Neural progenitor cell (in vitro differentiated cells): ENCODE measurements around the gene ARL3. TPM values are rescaled to one million over a fixed set of nuclear protein-coding genes. Genes with fewer than 3 reads are reported as not detected.

ENCODE experiments used
- DNase-seq: peaks from one replicate; pipeline ENCODE4 v3.0.0-alpha.2; 2016; ENCODE audit warnings: low spot score
- H2AFZ ChIP-seq: fragments of 200-600 bp; sonication (generic); replicated peaks from 2 replicates; pipeline ENCODE4 v1.6.1; 2016; ENCODE audit warnings: antibody characterized with exemption
- H3F3A ChIP-seq: fragments of 200-600 bp; sonication (generic); 2 replicates; pipeline ENCODE4 v1.6.1; 2016; ENCODE audit warnings: antibody characterized with exemption, low read depth
- H3K27ac ChIP-seq: fragments of 200-600 bp; sonication (generic); 2 replicates; pipeline ENCODE4 v1.5.1; 2016; ENCODE audit warnings: mild to moderate bottlenecking
- H3K27me3 ChIP-seq: fragments of 200-600 bp; sonication (generic); 2 replicates; pipeline ENCODE4 v1.6.1; 2016; ENCODE audit warnings: mild to moderate bottlenecking, moderate library complexity
- H3K36me3 ChIP-seq: fragments of 200-600 bp; sonication (generic); 2 replicates; pipeline ENCODE4 v1.5.1; 2016
- H3K4me1 ChIP-seq: fragments of 200-600 bp; sonication (generic); 2 replicates; pipeline ENCODE4 v1.6.1; 2016; ENCODE audit warnings: mixed run types
- H3K4me2 ChIP-seq: fragments of 200-600 bp; sonication (generic); 2 replicates; pipeline ENCODE4 v1.6.1; 2016
- H3K4me3 ChIP-seq: fragments of 200-600 bp; sonication (generic); 2 replicates; pipeline ENCODE4 v1.5.1; 2016
- H3K79me2 ChIP-seq: fragments of 200-600 bp; sonication (generic); 2 replicates; pipeline ENCODE4 v1.6.1; 2016; ENCODE audit warnings: low read depth
- H3K9ac ChIP-seq: fragments of 200-600 bp; sonication (generic); 2 replicates; pipeline ENCODE4 v1.6.1; 2016
- H3K9me3 ChIP-seq: fragments of 200-600 bp; sonication (generic); 2 replicates; pipeline ENCODE4 v1.5.1; 2016; ENCODE audit warnings: low read depth
- H4K20me1 ChIP-seq: fragments of 200-600 bp; sonication (generic); 2 replicates; pipeline ENCODE4 v1.6.1; 2016; ENCODE audit warnings: low read depth
- H3K27ac Mint-ChIP-seq: 3 replicates; pipeline ENCODE4 v1.8.0; 2021; ENCODE audit warnings: mixed read lengths
- H3K27me3 Mint-ChIP-seq: 2 replicates; pipeline ENCODE4 v1.8.0; 2022; ENCODE audit warnings: low read depth, mild to moderate bottlenecking, inconsistent platforms, moderate library complexity, mixed read lengths; ENCODE audit not compliant: insufficient read depth
- H3K36me3 Mint-ChIP-seq: 3 replicates; pipeline ENCODE4 v1.8.0; 2021; ENCODE audit warnings: mixed read lengths
- H3K4me1 Mint-ChIP-seq: 3 replicates; pipeline ENCODE4 v1.8.0; 2021; ENCODE audit warnings: mixed read lengths
- H3K4me3 Mint-ChIP-seq: 3 replicates; pipeline ENCODE4 v1.8.0; 2021; ENCODE audit warnings: mild to moderate bottlenecking, moderate library complexity, mixed read lengths
- H3K9me3 Mint-ChIP-seq: 3 replicates; pipeline ENCODE4 v1.8.0; 2020; ENCODE audit warnings: mixed read lengths
- EZH2 ChIP-seq: fragments of 200-600 bp; sonication (generic); IDR thresholded peaks from 2 replicates; pipeline ENCODE4 v1.6.1; 2017; ENCODE audit warnings: antibody characterized with exemption, mild to moderate bottlenecking, moderate library complexity
- EZH2phosphoT487 ChIP-seq: fragments of 200-600 bp; sonication (generic); IDR thresholded peaks from 2 replicates; pipeline ENCODE4 v1.6.1; 2017; ENCODE audit warnings: antibody characterized with exemption
- total RNA-seq: library from RNA; depleted of rRNA; stranded (reverse); fragments of >200 nt; gene quantifications from 2 replicates; pipeline ENCODE4 v1.2.3, GENCODE V29; 2015; ENCODE audit warnings: low replicate concordance
- TF ChIP-seq, protein P1 (sequence below): fragments of 200-600 bp; sonication (generic); IDR thresholded peaks from 2 replicates; pipeline ENCODE4 v1.5.1; 2017; ENCODE audit warnings: antibody characterized with exemption, mild to moderate bottlenecking

Gene ARL3
- total RNA-seq, 1 donor from 2014 or later, result 29.7 TPM

DNA sequence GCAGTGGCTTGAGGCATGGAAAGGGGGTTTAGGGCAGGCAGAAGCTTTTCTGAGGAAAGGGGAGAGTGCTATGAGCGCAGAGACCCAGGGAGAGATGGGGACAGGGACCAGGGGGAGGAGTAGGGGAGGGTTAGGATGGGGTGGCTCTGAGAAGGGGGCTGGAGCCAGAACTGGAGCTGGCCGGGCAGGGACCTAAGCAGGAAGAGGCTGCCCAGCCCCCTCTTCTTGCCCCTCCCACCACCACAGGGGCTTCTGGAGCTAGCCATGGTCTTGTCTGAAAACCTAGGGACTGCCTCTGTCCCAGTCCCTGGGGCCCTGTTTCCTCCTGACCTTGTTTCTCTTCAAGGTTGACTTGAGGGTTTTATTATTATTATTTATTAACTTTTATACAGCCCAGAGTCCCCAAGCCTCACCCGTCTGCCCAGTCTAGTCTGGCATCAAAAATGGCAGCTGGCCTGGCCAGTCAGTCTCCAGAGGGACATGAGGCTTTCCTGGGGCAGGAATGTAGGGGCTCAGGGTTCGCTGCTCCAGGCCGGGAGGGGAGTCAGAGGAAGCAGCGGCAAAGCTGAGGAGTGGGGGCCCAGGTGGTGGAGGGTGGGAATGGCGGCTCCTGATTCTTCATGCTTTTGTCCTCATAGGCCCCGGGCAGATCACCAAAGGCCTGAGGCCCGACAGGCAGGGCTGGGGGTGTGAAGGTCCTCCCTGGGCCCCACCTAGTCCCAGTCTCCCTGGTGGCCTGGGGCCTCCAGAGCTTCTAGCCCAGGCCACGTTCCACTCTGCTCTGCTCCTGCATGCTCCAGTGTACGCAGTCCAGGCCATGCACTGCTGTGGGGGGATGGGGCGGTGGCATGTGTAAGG lies 64.2 kb downstream of the ARL3 start:
- H3K27me3 ChIP-seq, result no peaks in the 10 kb centered on the region
- H3K9me3 ChIP-seq, result no peaks in the 10 kb centered on the region
- no peak overlapping the region for H3K9ac ChIP-seq
- H3K4me3 ChIP-seq, result peak overlapping the region; percentile 45
- peaks cover 90% of the 10 kb centered on the region for H3K79me2 ChIP-seq
- Mint-ChIP-seq H3K27ac (peak overlapping the region; percentile 96), H3K27me3 (peaks cover 11% of the 10 kb centered on the region), H3K4me3 (peak overlapping the region; percentile 69), H3K9me3 (peaks cover 3% of the 10 kb centered on the region), H3K36me3 (peaks cover 20% of the 10 kb centered on the region), H3K4me1 (peaks cover 76% of the 10 kb centered on the region)
- H3K36me3 ChIP-seq, result no peaks in the 10 kb centered on the region
- peaks cover 68% of the 10 kb centered on the region for H3K4me1 ChIP-seq
- peaks cover 99% of the 10 kb centered on the region for H4K20me1 ChIP-seq
- H3K27ac ChIP-seq, result peak overlapping the region; percentile 99
- no peak overlapping the region for H2AFZ ChIP-seq
- TF ChIP-seq, protein P1, sequence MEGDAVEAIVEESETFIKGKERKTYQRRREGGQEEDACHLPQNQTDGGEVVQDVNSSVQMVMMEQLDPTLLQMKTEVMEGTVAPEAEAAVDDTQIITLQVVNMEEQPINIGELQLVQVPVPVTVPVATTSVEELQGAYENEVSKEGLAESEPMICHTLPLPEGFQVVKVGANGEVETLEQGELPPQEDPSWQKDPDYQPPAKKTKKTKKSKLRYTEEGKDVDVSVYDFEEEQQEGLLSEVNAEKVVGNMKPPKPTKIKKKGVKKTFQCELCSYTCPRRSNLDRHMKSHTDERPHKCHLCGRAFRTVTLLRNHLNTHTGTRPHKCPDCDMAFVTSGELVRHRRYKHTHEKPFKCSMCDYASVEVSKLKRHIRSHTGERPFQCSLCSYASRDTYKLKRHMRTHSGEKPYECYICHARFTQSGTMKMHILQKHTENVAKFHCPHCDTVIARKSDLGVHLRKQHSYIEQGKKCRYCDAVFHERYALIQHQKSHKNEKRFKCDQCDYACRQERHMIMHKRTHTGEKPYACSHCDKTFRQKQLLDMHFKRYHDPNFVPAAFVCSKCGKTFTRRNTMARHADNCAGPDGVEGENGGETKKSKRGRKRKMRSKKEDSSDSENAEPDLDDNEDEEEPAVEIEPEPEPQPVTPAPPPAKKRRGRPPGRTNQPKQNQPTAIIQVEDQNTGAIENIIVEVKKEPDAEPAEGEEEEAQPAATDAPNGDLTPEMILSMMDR, result no peak
- no peak for TF ChIP-seq EZH2phosphoT487
- no peak for TF ChIP-seq EZH2
- peak; percentile 63 for DNase-seq
- H3K4me2 ChIP-seq, result peak overlapping the region; percentile 93
- H3F3A ChIP-seq, result peaks cover 55% of the 10 kb centered on the region

DNA sequence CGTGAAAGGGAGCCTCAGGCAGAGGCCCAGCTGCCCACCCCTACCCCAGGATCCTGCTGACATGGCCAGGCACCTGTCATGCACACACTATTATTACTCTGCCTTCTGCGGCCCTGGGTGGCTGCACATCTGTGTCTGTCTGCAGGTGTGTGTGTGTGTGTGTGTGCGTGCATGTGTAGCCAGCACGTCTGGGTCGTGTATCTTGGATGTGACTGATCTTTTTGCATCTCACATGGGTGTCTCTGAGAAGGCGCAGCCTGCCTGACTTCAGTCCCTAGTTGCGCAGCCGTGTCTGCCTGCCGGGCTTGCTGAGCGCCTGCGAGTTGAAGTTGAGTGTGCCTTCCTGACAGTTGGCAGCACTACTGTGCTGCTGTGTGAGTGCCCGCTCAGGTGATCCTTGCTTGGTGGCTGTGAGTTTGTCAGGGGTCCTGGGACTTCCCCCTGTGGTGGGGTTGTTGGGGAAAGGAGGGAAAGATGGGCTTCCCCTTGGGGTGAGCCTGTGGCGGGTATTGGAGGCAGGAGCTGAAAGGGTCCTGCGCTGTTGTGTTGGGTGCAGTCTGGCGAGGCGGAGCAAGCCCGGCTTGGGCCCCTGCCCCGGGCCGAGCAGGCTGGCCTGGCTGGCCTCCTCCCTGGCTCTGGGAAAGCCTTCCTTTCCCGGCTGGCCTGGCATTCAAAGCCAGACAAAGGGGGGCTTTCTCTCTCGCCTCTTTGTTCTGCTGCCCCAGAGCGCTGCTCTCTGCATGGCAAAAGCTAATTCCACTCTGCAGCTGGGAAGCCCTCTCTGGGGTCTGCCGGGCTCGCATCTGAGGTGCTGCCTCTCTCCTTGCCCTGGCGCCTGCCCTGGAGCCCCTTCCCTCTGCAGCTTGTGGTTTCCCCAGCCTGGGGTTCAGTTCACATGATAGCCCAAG lies 65.1 kb downstream of the ARL3 start:
- Mint-ChIP-seq H3K4me1 (peaks cover 74% of the 10 kb centered on the region), H3K36me3 (peaks cover 16% of the 10 kb centered on the region), H3K27me3 (peaks cover 12% of the 10 kb centered on the region), H3K4me3 (peak overlapping the region; percentile 80), H3K9me3 (peaks cover 3% of the 10 kb centered on the region), H3K27ac (peak overlapping the region; percentile 98)
- no peak overlapping the region for H2AFZ ChIP-seq
- peak overlapping the region; percentile 45 for H3K4me3 ChIP-seq
- peak; percentile 93 for DNase-seq
- peaks cover 97% of the 10 kb centered on the region for H3K79me2 ChIP-seq
- no peaks in the 10 kb centered on the region for H3K9me3 ChIP-seq
- H3K27ac ChIP-seq, result peak overlapping the region; percentile 99
- H3K27me3 ChIP-seq, result no peaks in the 10 kb centered on the region
- H3K4me1 ChIP-seq, result peaks cover 68% of the 10 kb centered on the region
- H3K9ac ChIP-seq, result peak overlapping the region; percentile 54
- no peaks in the 10 kb centered on the region for H3K36me3 ChIP-seq
- peaks cover 95% of the 10 kb centered on the region for H4K20me1 ChIP-seq
- no peak for TF ChIP-seq EZH2phosphoT487
- TF ChIP-seq EZH2, result no peak
- TF ChIP-seq, protein P1, result no peak
- peaks cover 55% of the 10 kb centered on the region for H3F3A ChIP-seq
- peak overlapping the region; percentile 93 for H3K4me2 ChIP-seq

DNA sequence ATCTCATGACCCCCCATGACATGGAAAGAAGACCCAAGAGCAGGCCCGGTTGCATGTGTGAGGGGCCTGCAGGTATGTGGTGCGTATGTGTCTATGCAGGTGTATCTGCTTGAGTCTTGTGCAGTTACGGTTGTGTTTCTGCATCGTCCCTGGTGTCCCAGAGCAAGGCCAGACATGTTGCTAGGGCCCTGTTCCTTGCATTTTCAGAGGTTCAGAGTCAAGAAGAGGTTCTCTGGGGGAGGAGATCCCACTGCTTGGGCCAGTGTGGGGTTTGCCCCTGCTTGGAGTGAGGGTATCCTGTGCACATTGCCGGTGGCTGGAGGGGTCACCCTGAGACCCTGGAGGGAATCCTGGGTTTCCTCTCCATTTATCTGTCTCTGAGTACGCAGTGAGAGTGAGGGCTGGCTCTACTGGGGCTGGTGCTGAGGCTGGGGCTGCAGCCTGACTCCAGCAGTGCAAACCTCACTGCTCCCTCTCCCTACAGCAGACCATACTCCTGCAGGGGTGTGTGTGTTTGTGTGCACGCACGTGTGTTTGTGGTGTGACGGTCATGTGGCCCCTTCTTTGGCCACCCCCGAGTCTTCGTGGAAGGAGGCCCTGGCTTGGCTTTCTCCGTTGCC lies 65.8 kb downstream of the ARL3 start:
- peaks cover 71% of the 10 kb centered on the region for H3K4me1 Mint-ChIP-seq

More for the DNA sequence above, 65.8 kb downstream of the ARL3 start:
- Histone ChIP-seq H3K4me1 (peaks cover 68% of the 10 kb centered on the region), H3K9me3 (no peaks in the 10 kb centered on the region), H4K20me1 (peaks cover 88% of the 10 kb centered on the region), H3K4me2 (peak overlapping the region; percentile 93), H3K36me3 (no peaks in the 10 kb centered on the region), H3K27ac (peak overlapping the region; percentile 99), H3K27me3 (no peaks in the 10 kb centered on the region), H3K4me3 (no peak overlapping the region), H3K79me2 (peaks cover 92% of the 10 kb centered on the region), H3K9ac (no peak overlapping the region), H3F3A (peaks cover 58% of the 10 kb centered on the region), H2AFZ (no peak overlapping the region)
- Mint-ChIP-seq H3K4me3 (peak overlapping the region; percentile 98), H3K9me3 (peaks cover 3% of the 10 kb centered on the region), H3K27me3 (peaks cover 12% of the 10 kb centered on the region), H3K36me3 (peaks cover 11% of the 10 kb centered on the region), H3K27ac (peak overlapping the region; percentile 98)
- DNase-seq, result no peak
- TF ChIP-seq EZH2phosphoT487 (no peak), EZH2 (no peak)
- TF ChIP-seq, protein P1, result no peak
